DOHH2 (cell line): Measurements from ENCODE around the gene ATXN2.

Source experiments
- H3F3A ChIP-seq: fragments of 200-600 bp; sonication (generic), shearing (Covaris generic); 2 replicates; pipeline ENCODE4 v1.6.0; 2016; ENCODE audit warnings: antibody characterized with exemption, mild to moderate bottlenecking; ENCODE audit not compliant: control insufficient read depth, insufficient read depth
- H3K27ac ChIP-seq: fragments of 200-600 bp; sonication (generic); 2 replicates; pipeline ENCODE4 v1.5.1; 2014; ENCODE audit warnings: low read depth, mild to moderate bottlenecking, low read length, moderate library complexity
- H3K27me3 ChIP-seq: fragments of 200-600 bp; sonication (generic); 2 replicates; pipeline ENCODE4 v1.6.1; 2014; ENCODE audit warnings: mild to moderate bottlenecking, low read length, mixed read lengths; ENCODE audit not compliant: control insufficient read depth
- H3K36me3 ChIP-seq: fragments of 200-600 bp; sonication (generic); 2 replicates; pipeline ENCODE4 v1.6.1; 2014; ENCODE audit warnings: mild to moderate bottlenecking, low read length, moderate library complexity, mixed read lengths; ENCODE audit not compliant: control insufficient read depth
- H3K4me1 ChIP-seq: fragments of 200-600 bp; sonication (generic); 2 replicates; pipeline ENCODE4 v1.6.1; 2014; ENCODE audit warnings: mild to moderate bottlenecking, low read length, mixed read lengths; ENCODE audit not compliant: control insufficient read depth
- H3K4me2 ChIP-seq: fragments of 200-600 bp; sonication (generic); 2 replicates; pipeline ENCODE4 v1.6.0; 2014; ENCODE audit warnings: mild to moderate bottlenecking, low read length, moderate library complexity
- H3K4me3 ChIP-seq: fragments of 200-600 bp; sonication (generic); 2 replicates; pipeline ENCODE4 v1.5.1; 2014; ENCODE audit warnings: mild to moderate bottlenecking, low read length, mixed read lengths
- H3K79me2 ChIP-seq: fragments of 200-600 bp; sonication (generic); 2 replicates; pipeline ENCODE4 v1.6.1; 2014; ENCODE audit warnings: mild to moderate bottlenecking, low read length, mixed read lengths; ENCODE audit not compliant: control insufficient read depth
- H3K9me2 ChIP-seq: fragments of 200-600 bp; sonication (generic); replicated peaks from 2 replicates; pipeline ENCODE4 v1.6.1; 2014; ENCODE audit warnings: mild to moderate bottlenecking, low read length, mixed read lengths; ENCODE audit not compliant: control insufficient read depth
- H3K9me3 ChIP-seq: fragments of 200-600 bp; sonication (generic); 2 replicates; pipeline ENCODE4 v1.6.1; 2014; ENCODE audit warnings: antibody characterized with exemption, low read length, mixed read lengths; ENCODE audit not compliant: control insufficient read depth, insufficient read depth
- H4K20me1 ChIP-seq: fragments of 200-600 bp; sonication (generic); 2 replicates; pipeline ENCODE4 v1.6.0; 2014; ENCODE audit warnings: low read depth, mild to moderate bottlenecking, antibody characterized with exemption, low read length, moderate library complexity; ENCODE audit not compliant: control insufficient read depth, insufficient read depth
- CTCF ChIP-seq: fragments of 200-600 bp; sonication (generic); IDR thresholded peaks from one replicate; pipeline ENCODE4 v1.5.1; 2014; ENCODE audit warnings: antibody characterized with exemption, mild to moderate bottlenecking, low read depth, low read length; ENCODE audit not compliant: poor library complexity, severe bottlenecking
- EZH2phosphoT487 ChIP-seq: fragments of 200-600 bp; sonication (generic); IDR thresholded peaks from 2 replicates; pipeline ENCODE4 v1.6.1; 2017; ENCODE audit warnings: borderline replicate concordance, mild to moderate bottlenecking, antibody characterized with exemption, low read length, moderate library complexity, mixed read lengths

ATXN2 gene

GRCh38 chr12:111581434-111582132, 17.5 kb downstream of the ATXN2 start:
- Histone ChIP-seq H3F3A (no peaks in the 10 kb centered on the region), H3K4me2 (no peak overlapping the region), H3K4me1 (peaks cover 29% of the 10 kb centered on the region), H3K4me3 (no peak overlapping the region), H3K9me3 (no peaks in the 10 kb centered on the region), H4K20me1 (0 out of 2 replicates have a peak, but pooled peaks cover 3% of the 10 kb centered on the region), H3K9me2 (no peaks in the 10 kb centered on the region), H3K36me3 (peaks cover 21% of the 10 kb centered on the region), H3K27me3 (no peaks in the 10 kb centered on the region), H3K79me2 (peaks cover 95% of the 10 kb centered on the region), H3K27ac (no peak overlapping the region)
- TF ChIP-seq EZH2phosphoT487 (no peak), CTCF (no peak)

- H3K27me3 ChIP-seq, result no peaks in the 10 kb centered on the region
- TF ChIP-seq CTCF (no peak), EZH2phosphoT487 (no peak)
- peaks cover 95% of the 10 kb centered on the region for H3K79me2 ChIP-seq
- no peak overlapping the region for H3K4me3 ChIP-seq
- no peaks in the 10 kb centered on the region for H3K9me2 ChIP-seq
- H4K20me1 ChIP-seq, result 0 out of 2 replicates have a peak, but pooled peaks cover 3% of the 10 kb centered on the region
- H3F3A ChIP-seq, result no peaks in the 10 kb centered on the region
- H3K36me3 ChIP-seq, result peaks cover 21% of the 10 kb centered on the region
- H3K4me1 ChIP-seq, result peaks cover 26% of the 10 kb centered on the region
- no peak overlapping the region for H3K4me2 ChIP-seq
- no peaks in the 10 kb centered on the region for H3K9me3 ChIP-seq
- H3K27ac ChIP-seq, result no peak overlapping the region
Measured at GRCh38 chr12:111580737-111581136, 18.4 kb downstream of the ATXN2 start.

- H4K20me1 ChIP-seq, result 0 out of 2 replicates have a peak, but pooled peaks cover 3% of the 10 kb centered on the region
- no peaks in the 10 kb centered on the region for H3K9me2 ChIP-seq
- H3F3A ChIP-seq, result no peaks in the 10 kb centered on the region
- no peak overlapping the region for H3K27ac ChIP-seq
- H3K4me1 ChIP-seq, result peaks cover 26% of the 10 kb centered on the region
- H3K36me3 ChIP-seq, result peaks cover 21% of the 10 kb centered on the region
- no peaks in the 10 kb centered on the region for H3K27me3 ChIP-seq
- H3K79me2 ChIP-seq, result peaks cover 95% of the 10 kb centered on the region
- no peak overlapping the region for H3K4me3 ChIP-seq
- no peaks in the 10 kb centered on the region for H3K9me3 ChIP-seq
- no peak overlapping the region for H3K4me2 ChIP-seq
- TF ChIP-seq CTCF (no peak), EZH2phosphoT487 (no peak)
Measured at GRCh38 chr12:111580119-111580425, 19.0 kb downstream of the ATXN2 start.
